Retina (tissue), 1 donor: ENCODE results near the gene MYO5C.
"Not testable (repeated sequence)": the region's sequence is repeated elsewhere in the genome, so short reads cannot be mapped to it uniquely, and the experiment has no call there.

Source experiments
- DNase-seq: peaks from one replicate; pipeline ENCODE4 v3.0.0-alpha.2; 2016

The MYO5C gene

DNA sequence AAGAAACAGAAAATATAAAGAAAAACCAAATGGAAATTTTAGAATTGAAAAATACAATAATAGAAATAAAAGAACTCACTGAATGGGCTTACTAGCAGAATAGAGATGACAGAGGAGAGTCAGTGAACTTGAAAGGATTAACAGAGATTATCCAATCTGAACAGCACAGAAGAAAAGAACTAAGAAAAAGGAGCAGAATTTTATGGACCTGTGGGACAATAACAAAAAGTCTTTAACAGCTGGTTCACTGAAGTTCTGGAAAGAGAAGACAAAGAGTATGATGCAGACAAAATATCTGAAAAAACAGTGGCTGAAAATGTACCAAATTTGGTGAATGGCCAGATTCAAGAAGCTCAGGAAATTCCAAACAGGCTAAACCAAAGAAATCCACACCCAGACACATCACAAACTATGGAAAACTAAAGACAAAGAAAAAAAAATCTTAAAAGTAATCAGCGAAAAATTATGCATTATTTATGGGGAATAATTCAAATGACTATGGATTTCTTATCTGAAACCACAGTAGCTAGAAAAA, 94.7 kb downstream of the MYO5C start:
- DNase-seq, result no peak

DNA sequence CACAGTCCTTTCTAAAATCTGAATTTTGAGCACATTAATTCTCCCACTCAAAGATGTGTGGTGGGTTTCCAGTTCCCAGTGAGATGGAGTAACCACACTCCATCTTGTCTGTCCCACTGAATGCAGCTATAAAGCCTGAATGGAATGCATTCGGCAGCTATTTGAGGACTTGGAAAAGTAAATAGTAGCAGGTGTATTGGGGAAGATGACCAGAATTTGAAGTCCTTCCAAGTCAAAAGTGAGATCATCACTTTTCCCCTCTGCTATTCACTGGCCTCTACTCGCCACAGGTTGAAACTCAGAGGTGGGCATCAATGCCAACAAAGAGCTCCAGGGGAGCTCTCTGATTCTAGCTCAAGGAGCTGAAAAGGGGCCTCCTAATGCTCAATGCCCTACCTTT, 96.3 kb downstream of the MYO5C start:
- DNase-seq, result no peak

GRCh38 chr15:52196891-52197290, 98.7 kb downstream of the MYO5C start:
- no peak for DNase-seq

DNA sequence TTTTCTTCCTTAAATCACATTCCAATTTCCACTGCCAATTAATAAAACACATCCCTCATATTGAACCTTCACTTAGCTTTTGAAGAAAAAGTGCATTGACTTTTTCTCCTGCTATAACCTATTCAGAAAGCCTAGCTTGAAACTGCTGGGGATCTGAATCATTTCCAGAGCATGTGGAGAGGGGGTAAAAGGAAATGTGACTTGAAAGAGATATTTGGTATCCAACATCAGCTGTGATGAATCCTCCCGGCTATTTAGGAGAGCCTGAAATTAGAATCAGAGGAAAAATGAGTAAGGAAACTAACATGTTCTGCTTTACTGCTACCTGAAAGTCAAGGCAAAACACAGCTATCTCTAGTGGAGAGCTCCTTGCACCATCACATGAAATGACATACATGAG, 101.8 kb downstream of the MYO5C start:
- no peak for DNase-seq

GRCh38 chr15:52193321-52193720, 102.3 kb downstream of the MYO5C start:
- DNase-seq, result no peak

GRCh38 chr15:52191207-52191606, 104.4 kb downstream of the MYO5C start, which contains the start of gene GNB5:
Gene GNB5 (minus strand): TSS chr15:52191392. CDS start chr15:52184676, 6,716 bp downstream.
- DNase-seq, result no peak

- peak; percentile 58 for DNase-seq
Measured at GRCh38 chr15:52186651-52187486, 108.7 kb downstream of the MYO5C start.

GRCh38 chr15:52185151-52185561, 110.4 kb downstream of the MYO5C start:
- DNase-seq, result no peak

GRCh38 chr15:52184721-52185120, 110.9 kb downstream of the MYO5C start:
- no peak for DNase-seq

DNA sequence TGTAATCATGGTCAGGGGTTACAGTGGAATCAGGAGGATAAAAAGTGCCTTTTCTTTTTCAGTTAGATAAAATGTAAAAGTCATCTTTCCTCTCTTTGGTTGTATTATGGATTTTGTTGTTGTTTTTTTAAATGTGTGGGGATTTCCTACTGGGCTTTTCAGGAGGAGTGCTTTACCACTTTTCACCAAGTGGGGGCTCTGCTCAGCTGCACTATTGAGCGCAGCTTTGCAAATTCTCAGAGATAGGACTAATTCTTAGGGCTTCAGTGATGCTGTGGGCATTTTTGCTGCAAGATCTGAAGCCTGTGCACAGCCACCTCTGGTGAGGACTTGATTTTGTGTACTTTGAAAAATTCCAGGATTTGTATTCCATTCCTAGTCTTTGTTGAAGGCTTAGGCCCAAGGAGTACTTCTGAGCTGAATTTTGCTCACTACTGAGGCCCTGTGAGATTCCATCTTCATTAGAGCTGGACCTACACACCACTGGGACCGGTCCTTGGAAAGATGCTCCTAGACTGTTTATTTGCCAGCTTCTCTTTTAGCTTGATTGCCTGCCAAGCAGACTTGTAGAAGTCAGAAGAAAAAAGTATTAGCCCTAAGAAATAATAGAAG, 111.9 kb downstream of the MYO5C start:
- peak; percentile 44 for DNase-seq

DNA sequence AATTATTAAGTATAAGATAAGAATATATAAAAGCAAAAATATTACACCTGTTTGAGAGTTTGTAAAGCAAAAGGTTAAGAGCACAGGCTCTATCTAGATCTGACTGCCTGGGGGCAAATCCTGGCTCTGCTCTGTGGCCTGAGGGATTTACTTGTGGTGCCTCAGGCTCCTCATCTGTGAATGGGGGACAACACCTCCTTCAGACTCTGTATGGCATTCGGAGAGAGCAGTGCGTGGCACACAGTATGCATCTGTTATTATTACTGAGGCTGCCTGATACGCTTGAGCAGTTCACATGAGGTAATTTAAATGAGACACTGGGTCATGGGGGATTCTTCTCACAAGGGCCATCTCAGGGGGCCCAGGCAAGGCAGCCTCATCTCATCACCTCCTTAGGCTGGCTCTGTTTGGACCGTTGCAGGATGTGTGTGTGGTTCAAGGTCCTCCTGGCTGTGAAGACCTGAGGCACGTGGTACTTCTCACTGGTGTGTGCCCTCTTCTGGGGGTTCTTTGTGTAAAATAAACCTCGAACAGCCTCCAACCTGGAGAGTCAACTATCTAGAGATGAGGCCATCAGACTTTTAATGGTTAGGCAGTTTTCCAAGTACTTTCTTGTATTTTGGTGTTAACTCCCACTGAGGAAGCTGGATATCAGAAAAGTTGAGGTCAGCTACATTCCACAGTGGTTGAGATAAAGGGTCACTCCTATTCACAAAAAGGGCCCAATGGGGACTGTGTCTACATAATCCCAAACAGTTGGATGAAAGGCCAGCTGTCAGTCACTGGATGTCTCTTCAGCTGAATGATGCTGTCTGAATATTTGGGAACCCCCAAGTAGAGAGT, 113.4 kb downstream of the MYO5C start:
- no peak for DNase-seq

- DNase-seq, result no peak
Measured at GRCh38 chr15:52180851-52181450, 114.7 kb downstream of the MYO5C start.

GRCh38 chr15:52180196-52180835, 115.3 kb downstream of the MYO5C start:
- DNase-seq, result no peak

GRCh38 chr15:52179278-52180195, 116.1 kb downstream of the MYO5C start:
- peak; percentile 88 for DNase-seq

GRCh38 chr15:52178765-52179164, 116.8 kb downstream of the MYO5C start:
- DNase-seq, result no peak

GRCh38 chr15:52172869-52173268, 122.7 kb downstream of the MYO5C start:
- no peak for DNase-seq

- no peak for DNase-seq
Measured at GRCh38 chr15:52171807-52172206, 123.8 kb downstream of the MYO5C start.

DNA sequence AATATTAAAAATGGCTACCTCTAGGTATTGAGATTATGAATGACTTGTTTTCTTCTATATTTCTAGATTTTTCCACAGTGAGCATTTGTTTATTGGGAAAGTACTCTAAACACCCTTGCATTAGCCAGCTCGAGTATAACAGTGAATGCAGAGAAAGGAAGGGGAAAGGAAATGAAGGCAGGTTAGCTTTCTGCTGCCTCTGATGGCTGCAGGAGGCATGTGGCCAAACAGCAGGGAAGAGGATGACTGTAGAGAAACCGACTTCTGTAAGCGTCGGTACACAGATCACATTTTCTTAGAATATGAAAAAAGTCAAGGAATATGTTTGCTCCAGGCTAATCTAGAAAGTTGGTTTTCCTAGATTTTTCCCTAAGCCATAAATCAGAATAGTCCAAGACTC, 124.2 kb downstream of the MYO5C start:
- DNase-seq, result no peak

DNA sequence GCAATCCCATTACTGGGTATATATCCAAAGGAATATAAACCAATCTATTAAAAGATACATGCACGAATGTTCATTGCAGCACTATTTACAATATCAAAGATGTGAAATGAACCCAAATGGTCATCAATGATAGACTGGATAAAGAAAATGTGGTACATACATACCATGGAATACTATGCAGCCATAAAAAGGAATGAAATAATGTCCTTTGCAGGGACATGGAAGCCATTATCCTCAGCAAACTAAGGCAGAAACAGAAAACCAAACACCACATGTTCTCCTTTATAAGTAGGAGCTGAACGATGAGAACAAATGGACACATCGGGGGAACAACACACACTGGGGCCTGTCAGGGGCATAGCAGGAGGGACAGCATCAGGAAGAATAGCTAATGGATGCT, 125.4 kb downstream of the MYO5C start:
- not testable (repeated sequence) for DNase-seq

DNA sequence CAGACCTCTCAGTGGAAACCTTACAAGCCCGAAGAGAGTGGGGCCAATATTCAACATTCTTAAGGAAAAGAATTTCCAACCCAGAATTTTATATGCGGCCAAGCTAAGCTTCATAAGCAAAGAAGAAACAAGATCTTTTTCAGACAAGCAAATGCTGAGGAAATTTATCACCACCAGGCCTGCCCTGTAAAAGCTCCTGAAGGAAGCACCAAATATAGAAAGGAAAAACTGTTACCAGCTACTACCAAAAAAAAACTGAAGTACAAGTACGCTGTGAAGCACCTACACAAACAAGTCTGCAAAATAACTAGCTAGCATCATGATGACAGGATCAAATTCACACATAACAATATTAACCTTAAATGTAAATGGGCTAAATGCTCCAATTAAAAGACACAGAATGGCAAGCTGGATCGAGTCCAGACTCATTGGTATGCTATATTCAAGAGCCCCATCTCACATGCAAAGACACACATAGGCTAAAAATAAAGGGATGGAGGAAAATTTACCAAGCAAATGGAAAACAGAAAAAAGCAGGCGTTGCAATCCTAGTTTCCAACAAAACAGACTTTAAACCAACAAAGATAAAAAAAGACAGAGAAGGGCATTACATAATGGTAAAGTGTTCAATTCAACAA, 130.0 kb downstream of the MYO5C start:
- DNase-seq, result not testable (repeated sequence)
